Subcutaneous adipose tissue (tissue), 4 donors: Measurements from ENCODE around the gene CNOT2. TPM values are rescaled to one million over a fixed set of nuclear protein-coding genes. Genes with fewer than 3 reads are reported as not detected.

Source experiments
- CTCF ChIP-seq: fragments of 450-650 bp; IDR thresholded peaks from one replicate; pipeline ENCODE4 v1.5.1; 2016; ENCODE audit warnings: low read depth, mild to moderate bottlenecking, control low read depth, antibody characterized with exemption, moderate library complexity
- total RNA-seq, 4 donors: library from RNA; depleted of rRNA; stranded (reverse); fragments of >200 nt; gene quantifications; one replicate each; pipeline ENCODE4 v1.1.0, GENCODE V29; 2016

Gene CNOT2
- total RNA-seq, 4 donors from 2014 or later = 115 to 211 (median 141) TPM

DNA sequence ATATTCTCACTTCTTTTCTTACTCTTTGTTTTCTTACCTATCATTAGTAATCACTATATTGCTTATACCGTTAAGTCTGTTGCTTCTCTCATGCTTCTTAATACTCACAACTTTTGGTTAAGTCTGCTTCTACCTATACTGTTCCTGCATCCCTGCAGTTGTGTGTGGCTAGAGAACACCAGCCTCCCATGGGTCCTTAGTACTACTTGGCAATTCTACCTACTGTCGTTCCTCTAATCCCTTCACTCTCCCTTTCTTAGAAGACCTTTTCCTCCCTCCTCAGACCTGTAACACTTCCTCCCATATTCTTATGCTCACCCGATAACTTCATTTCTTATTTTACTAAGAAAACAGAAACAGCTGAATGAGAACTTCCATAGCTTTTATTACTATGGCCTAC, 29.3 kb downstream of the CNOT2 start:
- no peak for TF ChIP-seq CTCF

DNA sequence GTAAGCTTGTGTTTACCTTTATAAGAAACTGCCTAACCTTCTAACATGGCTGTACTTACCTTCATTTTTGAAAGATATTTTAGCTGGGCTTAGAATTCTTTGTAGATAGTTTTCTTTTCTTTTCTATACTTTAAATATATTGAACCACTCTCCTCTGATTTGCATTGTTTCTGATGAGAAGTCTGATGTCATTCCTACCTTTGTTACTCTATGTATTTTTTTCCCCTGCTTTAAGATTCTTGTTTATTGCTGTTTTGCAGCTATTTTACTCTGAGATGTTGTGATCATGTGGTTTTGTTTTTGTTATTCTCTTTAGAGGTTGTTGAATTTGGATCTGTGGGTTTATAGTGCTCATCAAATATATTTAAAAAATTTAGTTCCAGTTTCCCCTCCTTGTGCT, 31.8 kb downstream of the CNOT2 start:
- no peak for TF ChIP-seq CTCF

DNA sequence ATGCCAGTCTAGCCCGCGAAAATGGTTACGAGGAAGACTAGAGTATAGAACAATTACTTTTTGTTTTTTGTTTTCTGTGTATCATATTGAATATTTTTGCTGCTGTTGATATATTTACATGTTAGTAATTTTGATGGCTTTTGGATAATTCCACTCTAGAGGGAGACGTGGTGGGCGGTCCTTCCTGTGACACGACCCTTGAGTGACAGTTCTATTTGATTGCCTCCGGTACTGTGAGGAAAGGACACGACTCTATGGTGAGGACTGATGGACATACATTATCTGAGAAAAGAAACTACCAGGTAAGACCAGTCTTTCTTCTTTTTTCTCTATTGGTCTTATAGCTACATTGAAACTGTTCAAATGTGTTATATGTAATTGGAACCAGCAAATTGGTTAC, 34.7 kb downstream of the CNOT2 start:
- TF ChIP-seq CTCF = no peak

DNA sequence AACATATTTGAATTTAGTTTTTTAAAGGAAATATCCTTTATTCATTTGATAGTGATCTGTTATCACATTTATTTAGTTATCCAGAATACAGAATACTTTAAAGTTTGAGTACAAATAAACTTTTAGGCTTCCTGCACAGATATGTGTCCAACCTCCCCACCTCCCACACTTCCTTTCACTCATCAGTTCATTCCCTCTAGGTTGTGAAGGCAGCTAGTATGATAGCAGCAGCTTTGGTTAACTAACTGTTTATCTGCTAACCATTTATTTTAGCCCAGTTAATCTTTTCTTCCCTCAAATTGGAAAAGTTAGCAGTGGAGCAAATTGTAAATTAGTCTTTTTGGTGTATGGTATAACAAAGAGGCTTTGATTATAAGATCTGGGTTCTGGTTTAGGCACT, 35.7 kb downstream of the CNOT2 start:
- no peak for TF ChIP-seq CTCF

- no peak for TF ChIP-seq CTCF
Measured at GRCh38 chr12:70283232-70283631, 40.0 kb downstream of the CNOT2 start.

DNA sequence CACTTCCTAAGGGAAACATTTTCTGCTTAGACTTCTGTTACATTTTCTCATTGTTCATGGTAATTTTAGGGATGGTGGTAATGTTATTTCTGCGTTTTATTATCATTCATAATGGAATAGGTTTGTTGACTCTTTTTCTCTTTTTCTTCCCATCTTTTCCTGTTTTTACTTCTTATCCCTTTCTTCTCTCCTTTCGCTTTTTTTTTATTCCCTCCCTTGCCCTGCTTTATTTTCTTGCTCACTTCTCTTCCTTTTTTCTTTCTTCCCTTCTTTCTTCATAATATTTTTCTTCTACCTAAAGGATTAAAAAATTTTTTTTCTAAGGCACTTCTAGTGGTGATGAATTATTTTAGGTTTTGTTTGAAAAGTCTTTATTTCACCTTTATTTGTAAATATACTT, 45.6 kb downstream of the CNOT2 start:
- TF ChIP-seq CTCF = no peak

GRCh38 chr12:70290116-70290515, 46.9 kb downstream of the CNOT2 start:
- TF ChIP-seq CTCF = no peak
